SKM-1 treated with dmso at 0.1 percent for 144 hours (cell line): ENCODE results near the gene HHIPL1.

Experiments
- DNase-seq: peaks from one replicate; lab custom pipeline; 2025; ENCODE audit not compliant: unreplicated experiment; lab: John Stamatoyannopoulos, UW

Gene HHIPL1

GRCh38 chr14:99644723-99645544, at the start of gene HHIPL1:
HHIPL1 (plus strand) TSS chr14:99645129; CDS start chr14:99645208, 79 bp downstream.
- DNase-seq = no peak

- no peak for DNase-seq
Measured at GRCh38 chr14:99595524-99595923, 49.4 kb upstream of the HHIPL1 start.

- DNase-seq = no peak
Measured at GRCh38 chr14:99596071-99596627, 48.8 kb upstream of the HHIPL1 start.

- DNase-seq = no peak
Measured at GRCh38 chr14:99596772-99597171, 48.2 kb upstream of the HHIPL1 start.

- DNase-seq = no peak
Measured at GRCh38 chr14:99597911-99598600, 46.9 kb upstream of the HHIPL1 start.

- no peak for DNase-seq
Measured at GRCh38 chr14:99598774-99599173, 46.2 kb upstream of the HHIPL1 start.

- no peak for DNase-seq
Measured at GRCh38 chr14:99599393-99599792, 45.5 kb upstream of the HHIPL1 start.

- DNase-seq = no peak
Measured at GRCh38 chr14:99600232-99600888, 44.6 kb upstream of the HHIPL1 start.

GRCh38 chr14:99601361-99601831, 43.5 kb upstream of the HHIPL1 start:
- DNase-seq = no peak

- DNase-seq = no peak
Measured at GRCh38 chr14:99602054-99602787, 42.7 kb upstream of the HHIPL1 start.

GRCh38 chr14:99602788-99603415, 42.0 kb upstream of the HHIPL1 start:
- DNase-seq = no peak

- no peak for DNase-seq
Measured at GRCh38 chr14:99603471-99604277, 41.3 kb upstream of the HHIPL1 start, which contains the start of gene CCDC85C. CCDC85C (minus strand) TSS chr14:99604207; CDS start chr14:99603959, 248 bp downstream.

- DNase-seq = peak; percentile 55
Measured at GRCh38 chr14:99604278-99604765, 40.6 kb upstream of the HHIPL1 start.

GRCh38 chr14:99604766-99605298, 40.1 kb upstream of the HHIPL1 start:
- no peak for DNase-seq

GRCh38 chr14:99605299-99605961, 39.5 kb upstream of the HHIPL1 start:
- no peak for DNase-seq

GRCh38 chr14:99606359-99606758, 38.6 kb upstream of the HHIPL1 start:
- no peak for DNase-seq

- DNase-seq = no peak
Measured at GRCh38 chr14:99608591-99608990, 36.3 kb upstream of the HHIPL1 start.
